HL-60/S4 treated with phorbol 12-myristate 13-acetate at 8.2 ng/mL for 4 days and 3 days (cell line): ENCODE measurements around the gene LYVE1.
"Not testable (repeated sequence)": the region's sequence is repeated elsewhere in the genome, so short reads cannot be mapped to it uniquely, and the experiment has no call there.

Experiments used
- in situ Hi-C: fragments of 300-500 bp; cut with MboI; formaldehyde crosslinking; loops from 2 replicates; pipeline ENCODE4 v1.15.0; 2022; ENCODE audit warnings: low sequenced_read_pairs

Gene LYVE1, protein sequence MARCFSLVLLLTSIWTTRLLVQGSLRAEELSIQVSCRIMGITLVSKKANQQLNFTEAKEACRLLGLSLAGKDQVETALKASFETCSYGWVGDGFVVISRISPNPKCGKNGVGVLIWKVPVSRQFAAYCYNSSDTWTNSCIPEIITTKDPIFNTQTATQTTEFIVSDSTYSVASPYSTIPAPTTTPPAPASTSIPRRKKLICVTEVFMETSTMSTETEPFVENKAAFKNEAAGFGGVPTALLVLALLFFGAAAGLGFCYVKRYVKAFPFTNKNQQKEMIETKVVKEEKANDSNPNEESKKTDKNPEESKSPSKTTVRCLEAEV

DNA sequence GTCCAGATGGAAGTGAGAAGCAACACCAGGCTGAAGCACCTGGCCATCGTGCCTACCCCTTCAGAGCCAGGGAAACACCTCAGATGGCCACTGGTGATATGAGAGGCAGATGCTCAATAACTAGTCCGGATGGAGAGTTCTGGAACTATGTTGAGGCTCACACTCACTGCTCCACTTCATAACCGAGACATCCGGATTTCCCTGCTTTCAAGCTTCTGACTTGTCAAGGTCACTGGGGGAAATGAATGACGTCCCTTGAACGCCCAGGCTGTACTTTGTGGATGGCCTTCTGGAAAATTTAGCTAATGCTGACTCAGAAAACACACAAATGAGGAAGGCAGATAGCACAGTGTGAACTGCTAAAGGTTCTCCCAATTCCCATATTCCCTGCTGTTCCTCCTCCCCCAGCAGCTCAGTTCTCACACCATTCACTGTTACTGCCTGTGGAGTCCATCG is at the start of gene LYVE1:
Gene LYVE1, minus strand, starts transcription at position 180 of the 456 bp plus-strand sequence. Its CDS starts 133 bp downstream, at position 47.
- in situ Hi-C loops, result no loop called here

DNA sequence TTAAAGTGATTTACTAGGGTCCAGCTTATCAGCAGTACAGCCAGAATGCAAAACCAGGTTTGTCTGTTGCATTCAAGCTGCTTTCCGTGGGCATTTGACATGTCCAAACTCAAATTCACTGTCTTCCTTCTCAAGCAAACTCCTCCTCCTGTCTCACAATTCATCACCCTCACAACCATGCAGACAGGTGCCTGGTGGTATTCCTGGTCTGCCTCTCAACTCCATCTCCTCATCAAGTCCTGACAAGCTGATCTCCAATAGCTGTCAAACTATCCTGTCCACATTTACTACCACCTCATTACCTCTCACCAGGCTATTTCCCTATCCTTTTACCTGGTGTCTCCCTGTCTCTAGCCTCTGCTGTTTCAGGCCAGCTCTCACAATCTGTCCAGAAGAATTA is 49.1 kb upstream of the LYVE1 start:
- in situ Hi-C loops, result no loop called here

DNA sequence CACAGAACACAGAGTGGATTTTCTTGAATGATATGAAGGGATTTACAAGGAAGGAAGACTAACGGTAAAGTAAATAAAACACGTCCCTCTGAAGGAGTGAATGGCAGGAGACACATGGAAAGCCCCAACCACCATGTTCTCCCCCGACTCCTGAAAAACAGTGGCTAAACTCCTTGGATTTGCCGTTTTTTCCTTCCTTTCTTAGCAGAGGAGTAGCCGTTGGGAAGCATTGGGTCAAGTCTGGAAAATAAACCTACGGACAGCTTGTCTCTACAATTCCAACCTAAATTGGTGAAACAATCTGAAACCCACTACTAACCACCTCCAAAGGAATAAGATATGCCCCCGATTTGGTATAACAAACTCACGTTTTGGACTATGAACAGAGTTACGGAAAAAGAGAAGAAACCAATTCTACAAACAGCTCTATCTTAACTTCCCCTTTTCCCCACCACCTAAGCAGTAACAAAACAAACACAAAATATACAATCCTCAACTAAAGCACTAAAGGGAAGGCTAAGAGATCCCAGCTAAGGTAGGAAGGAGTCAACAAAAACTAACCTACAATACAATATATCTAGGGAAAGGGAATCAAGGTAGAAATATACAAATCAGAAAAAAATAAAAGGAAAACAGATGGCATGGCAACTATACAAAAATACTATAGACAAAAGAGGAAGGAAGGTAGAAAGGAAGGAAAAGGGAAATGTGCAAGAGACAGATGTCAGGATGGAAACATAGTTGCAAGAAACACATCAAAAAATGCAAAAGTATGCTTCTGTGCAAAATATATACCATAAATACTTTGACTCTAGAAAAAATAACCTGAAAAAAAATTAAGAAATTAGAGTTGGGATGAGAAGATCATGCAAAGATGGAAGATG is 43.8 kb upstream of the LYVE1 start:
- in situ Hi-C loops, result no loop called here

DNA sequence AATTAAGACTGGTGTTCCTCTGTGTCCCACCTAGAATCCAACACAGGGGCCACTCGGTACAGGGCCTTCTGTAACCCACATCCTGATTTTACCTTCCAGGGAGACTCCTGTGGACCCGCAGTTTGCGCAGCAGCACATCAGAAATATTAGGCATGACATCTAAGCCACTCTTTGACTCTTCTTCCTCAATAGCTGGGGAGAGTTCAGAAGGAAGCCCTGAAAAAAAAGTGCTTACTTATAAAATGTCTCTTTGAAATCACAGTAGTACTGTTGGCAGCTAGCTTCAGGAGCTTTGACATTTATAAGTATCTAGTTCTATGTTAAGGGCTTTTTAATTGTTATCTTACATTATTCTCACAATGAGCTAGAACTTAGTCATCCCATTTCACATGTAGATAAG is 41.2 kb upstream of the LYVE1 start:
- in situ Hi-C loops, result no loop called here

DNA sequence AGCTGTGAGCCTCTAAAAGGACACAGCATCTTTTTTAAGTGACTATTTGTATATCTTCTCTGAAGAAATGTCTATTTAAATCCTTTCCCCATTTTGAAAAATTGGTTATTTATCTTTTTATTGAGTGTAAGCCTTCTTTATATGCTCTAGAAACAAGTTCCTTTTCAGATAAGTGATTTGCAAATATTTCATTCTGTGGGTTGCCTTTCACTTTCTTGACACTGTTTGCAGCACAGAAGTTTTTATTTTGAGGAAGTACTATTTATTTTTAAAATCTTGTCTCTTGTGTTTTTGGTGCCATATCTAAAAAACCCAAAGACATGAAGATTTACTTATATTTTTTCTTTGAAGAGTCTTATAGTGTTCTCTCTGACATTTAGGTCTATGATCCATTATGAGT is 40.1 kb upstream of the LYVE1 start:
- in situ Hi-C loops, result no loop called here

DNA sequence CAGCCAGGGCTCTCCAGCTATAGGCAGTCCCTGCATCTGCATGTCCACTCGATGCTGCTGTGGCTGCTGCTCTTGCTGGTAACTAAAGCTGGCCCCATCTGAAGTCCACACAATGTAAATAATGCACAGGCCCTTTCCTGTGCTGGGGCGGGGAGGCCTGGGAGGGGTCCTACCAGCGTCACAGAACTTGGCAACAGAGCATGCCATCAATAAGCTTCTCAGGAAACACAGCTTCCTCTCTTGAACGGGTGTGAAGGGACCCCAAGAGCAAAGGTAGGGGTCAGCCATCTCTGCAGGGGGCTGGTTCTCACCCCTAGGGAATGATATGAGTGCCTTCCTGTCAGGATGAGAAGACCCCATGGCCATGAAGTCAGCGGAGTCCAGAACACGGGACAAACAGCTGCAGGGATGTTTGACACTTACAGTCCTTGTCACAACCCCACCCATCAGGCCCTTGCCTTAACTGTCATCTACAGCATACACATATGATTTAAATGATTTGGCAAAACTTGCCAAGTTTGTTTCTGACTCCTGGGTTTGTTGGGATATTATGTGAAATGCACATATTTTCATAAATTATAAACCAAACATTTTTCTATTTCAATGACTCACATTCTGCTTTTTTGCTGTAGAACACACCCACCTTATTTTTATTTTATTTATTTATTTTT is 39.1 kb upstream of the LYVE1 start:
- in situ Hi-C loops, result no loop called here

DNA sequence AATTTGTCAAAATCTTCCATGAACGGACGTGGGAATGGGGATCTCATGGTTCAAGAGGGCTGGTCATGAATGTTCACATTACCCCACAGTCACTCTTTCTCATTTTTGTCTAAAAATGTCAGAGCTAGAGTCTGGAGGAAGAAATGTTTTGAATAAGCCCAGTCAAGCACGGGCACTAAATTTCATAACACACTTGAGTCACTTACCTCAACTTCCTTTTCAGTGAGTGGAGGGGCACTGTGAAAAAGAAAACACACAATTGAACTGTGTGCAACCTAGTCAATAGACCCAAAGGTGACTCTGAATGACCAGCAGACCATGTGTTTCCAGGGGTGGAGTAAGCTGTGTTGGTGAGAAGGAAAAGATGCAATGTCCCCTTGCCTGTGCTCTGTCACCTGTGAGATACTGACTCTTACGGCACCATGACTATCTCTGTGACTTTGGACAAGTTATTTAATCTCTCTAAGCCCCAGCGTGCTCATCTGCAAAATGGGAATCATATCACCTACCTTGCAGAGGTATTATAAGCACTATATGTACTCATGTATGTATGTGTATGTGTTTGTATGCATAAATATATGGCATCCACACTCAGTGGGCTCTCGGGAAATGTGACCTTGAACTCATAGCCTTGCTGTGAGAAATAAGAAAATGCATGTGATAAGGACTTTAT is 38.2 kb upstream of the LYVE1 start:
- in situ Hi-C loops, result no loop called here

DNA sequence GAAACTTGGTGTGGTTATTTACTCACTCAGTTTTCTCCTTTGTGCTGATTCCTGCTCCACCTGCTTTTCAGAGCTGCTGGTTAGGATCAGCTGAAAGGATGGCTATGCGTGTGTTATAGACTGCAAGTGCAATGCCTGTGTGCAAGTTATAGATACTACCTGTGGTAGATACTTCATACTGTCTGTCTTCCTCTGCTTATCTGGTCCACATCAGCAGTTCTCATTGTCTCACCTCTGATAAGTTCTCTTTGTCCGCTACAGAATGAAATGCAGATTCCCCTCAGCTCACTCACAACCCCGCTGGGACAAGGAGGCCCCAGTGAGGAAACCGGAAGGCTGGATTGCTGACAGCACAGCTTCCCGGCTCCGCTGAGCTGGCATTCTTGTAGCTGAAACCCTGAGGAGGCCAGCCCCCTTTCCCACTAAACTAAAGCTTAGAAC is 37.5 kb upstream of the LYVE1 start:
- in situ Hi-C loops, result no loop called here

DNA sequence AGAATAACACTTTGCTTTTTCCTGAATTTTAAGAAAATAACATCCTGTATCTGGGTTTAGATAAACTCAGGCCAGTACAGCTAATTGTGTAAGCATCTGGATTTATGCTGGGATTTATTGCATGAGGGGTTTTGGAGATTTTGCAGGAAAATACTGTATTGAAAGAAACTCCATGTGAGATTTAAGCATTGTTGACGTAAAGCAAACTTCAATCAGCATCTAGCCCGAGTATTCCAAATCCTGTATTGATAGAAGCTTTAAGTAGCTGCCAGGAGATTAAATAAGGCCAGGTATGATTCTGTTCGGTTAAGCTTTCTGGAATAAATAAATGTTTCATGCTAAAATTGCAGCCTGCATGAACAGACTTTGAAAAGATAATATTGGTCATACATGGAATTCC is 36.3 kb upstream of the LYVE1 start:
- in situ Hi-C loops, result no loop called here

DNA sequence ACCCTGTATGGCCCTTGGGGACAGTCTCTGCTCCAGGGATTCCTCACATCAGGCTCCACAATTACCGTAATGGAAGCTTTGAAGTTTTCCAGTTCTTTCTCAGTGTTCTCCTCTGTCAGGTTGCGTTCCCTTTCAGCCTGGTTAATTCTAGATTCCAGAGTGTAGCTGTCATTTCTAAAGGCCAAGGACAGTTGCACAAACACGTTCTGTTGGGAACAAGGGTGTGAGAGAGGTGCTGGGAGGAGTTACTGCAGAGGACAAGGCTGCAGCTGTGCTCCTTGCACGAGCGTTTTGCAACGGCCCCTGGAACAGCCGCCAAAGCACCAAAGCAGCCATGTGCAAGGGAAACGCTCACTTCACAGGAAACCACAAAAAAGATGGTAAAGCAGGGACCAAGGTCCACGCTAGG is 35.9 kb upstream of the LYVE1 start:
- in situ Hi-C loops, result no loop called here

DNA sequence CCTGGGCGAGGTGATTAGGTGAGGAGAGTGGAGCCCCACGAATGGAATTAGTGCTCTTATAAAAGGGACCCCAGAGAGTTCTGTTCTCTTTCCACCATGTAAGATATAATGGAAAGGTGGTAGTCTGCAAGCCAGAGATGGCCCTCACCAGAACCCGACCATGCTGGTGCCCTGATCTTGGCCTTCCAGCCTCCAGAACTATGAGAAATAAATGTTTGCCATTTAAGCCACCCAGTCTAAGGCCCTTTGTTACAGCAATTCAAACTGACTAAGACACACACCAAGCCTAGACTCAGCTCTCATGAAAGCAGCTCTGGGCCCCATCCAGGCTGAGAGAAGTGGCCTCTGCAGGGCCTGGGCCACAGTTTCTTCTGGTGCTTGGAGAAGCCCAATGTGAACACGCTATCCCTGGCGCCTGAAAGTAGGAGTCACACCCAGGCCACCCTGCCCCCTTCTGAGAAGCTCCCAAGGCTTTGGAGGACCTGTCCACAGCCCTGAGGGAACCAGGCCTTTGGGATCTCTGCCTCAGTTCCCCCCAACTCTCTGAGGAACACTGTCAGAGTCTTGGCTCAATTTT is 35.3 kb upstream of the LYVE1 start:
- in situ Hi-C loops, result no loop called here

DNA sequence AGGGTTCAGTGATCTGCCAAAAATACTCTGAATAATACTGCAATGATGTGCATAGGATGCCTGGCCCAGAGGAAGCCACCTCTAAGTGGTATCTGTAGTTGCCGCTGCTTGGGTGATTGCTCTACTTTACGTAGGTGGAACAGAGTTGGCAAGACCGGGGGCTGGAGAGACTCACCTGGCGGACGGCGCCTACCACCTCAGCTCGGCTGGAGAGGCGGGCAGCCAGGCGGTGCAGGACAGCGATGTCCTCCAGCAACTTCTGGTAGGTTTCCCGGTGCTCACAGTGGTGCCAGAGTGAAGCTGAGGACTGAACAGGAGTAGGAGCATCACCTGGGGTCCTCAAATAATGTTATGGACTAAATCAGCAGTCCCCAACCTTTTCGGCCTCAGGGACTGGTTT is 34.5 kb upstream of the LYVE1 start:
- in situ Hi-C loops, result no loop called here

DNA sequence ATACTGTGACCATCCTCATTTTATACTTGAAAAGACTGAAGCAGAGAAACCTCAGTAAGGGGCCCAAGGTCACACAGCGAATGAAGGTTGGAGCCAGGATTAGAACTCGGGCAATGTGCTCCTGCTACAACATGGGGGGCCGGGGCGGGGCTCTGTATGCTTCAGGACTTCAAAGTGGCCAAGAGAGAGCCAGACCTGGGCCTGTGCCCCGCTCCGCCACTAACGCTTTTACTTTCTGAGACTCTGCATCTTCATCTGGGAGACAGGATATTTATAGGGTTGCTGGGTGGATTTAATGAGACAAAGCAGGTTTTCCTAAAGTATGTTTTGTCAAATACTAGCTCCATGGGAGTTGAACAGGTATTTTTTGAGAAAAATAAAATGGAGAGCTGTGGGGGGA is 33.9 kb upstream of the LYVE1 start:
- in situ Hi-C loops, result no loop called here

DNA sequence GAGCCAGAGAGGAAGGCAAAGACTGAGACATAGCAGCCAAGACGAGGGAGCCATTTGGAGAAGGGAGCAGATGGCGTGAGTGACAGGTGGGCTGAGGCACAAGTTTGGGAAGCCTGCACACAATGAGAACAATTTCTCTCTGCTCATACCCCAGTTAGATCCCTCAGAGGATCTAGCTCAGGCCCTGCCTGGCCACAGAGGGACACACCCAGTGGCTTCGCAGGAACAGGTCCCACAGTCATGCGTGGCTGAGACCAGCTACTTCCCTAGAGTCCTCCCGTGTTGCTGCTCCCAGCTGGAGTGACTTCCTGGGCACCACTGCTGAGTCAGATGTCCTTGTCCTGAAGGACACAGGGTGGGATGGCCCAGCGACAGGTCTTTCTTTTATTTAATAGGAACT is 33.4 kb upstream of the LYVE1 start:
- in situ Hi-C loops, result no loop called here

DNA sequence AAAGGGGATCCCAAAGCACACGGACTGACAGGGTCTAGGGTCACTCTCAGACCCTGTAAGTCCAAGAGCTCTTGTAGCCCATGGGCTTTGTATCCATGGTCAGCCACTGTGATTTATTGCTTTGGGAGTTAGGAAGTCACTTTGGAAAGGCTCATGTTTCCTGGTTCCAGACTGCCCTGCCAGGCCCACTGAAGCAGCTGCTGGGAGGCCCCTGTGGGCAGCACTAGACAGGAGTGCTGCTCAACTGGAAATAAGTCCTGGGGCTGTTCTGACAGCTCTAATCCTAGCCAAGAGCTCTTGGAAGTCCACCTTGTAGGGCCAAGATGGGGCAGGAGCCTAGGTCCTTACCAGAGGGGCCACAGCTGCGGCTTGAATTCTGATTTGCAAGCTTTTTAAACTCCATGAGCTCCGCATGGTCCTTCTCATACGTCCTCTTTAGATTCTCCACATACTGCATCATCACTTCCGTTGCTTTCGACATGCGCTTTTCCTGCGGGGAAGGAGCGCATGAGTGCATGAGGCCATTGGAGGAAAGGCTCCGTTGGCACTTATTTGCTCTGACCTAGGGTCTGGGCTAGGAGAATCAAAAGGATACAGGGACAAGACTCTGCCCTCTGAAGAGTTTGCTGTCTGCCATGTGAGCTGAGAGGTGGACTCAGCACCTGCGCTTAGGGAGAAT is 32.2 kb upstream of the LYVE1 start:
- in situ Hi-C loops, result no loop called here

DNA sequence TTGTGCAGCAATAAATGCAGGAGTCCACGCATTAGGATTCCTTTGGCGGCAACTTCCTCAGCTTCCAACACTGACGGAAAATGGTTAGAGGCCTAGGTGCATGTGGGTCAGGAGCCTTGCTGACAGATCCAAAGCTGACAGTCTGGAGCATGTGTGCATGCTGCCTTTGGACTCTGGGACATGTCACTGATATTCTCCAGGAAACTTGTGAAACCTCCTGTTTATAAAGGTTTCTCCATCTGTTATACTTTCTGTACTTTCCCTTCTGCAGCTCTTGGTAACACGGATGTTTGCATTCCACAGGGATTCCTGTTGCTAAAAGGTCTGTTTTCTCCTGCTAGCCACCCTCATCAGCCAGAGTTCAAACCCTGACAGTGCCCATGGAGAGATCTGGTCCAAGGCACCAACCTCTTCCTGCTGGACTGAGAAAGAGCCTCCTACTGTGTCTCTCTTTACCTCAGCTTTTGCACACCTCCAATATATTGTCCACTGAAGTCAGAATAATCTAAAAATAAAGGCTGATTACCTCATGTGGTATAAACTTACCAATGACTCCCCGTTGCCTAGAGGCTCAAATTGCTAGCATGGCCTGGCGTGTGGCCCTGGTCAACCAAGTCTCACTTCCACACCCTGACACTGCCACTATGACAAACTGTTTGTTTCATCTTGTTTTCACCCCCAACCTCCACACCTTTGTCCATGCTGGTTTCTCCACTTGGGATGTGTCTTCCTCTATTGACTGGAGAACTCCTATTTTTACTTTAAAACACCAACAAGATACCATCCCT is 31.1 kb upstream of the LYVE1 start:
- in situ Hi-C loops, result no loop called here

DNA sequence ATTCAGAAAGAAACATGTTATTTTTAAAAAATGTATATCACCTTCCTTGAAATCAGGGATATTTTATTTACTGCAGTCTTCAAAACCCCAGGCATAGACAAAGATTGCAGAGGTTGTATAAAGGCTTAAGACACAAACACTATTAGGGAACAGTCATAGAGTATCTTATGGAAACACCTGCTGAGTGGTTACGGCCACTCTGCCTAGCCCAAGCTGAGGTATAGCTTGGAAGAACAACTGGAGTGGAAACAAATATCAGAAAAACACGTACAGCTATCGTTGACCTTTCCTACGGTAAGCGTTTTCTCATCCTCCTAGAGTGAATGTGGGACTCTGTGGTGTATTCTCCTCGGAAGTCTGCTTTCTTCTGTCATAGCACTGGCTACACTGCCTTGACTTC is 30.4 kb upstream of the LYVE1 start:
- in situ Hi-C loops, result no loop called here

DNA sequence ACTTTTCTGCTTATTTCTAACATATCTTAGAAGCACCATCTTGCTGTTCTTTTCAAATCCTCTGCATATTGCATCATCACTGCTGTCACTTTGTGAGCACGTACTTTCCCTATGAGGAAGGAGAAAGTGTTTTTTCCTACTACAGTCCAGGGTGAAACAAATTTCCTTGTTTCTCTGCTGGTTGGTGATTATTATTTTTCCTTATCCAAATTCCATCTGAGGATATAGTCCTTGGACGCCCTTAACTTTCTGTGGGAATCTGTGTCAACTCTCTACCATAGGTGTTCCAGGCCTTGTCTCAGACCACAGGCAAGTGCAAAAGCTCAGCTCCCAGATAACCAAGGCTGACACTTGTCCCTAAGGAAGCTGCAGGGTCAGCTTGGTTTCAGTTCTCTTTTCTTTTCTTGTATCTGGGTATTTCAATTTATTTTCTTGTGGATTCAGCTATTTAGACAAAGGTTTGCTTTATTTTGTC is 29.4 kb upstream of the LYVE1 start:
- in situ Hi-C loops, result no loop called here

DNA sequence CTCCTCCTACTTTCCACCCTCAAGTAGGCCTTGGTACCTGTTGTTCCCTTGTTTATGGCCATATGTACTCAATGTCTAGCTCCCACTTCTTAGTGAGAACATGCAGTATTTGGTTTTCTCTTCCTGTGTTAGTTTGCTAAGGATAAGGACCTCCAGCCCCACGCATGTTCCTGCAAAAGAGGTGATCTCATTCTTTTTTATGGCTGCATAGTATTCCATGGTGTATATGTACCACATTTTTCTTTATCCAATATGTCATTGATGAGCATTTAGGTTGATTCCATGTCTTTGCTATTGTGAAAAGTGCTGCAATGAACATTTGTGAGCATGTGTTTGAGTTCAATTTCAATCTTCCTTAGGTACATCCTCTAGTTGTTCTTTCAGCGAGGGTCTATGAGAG is 27.4 kb upstream of the LYVE1 start:
- in situ Hi-C loops, result not testable (repeated sequence)
